ENCODE results near the gene FBXO11. TPM values are rescaled to one million over a fixed set of nuclear protein-coding genes. Genes with fewer than 3 reads are reported as not detected.

Gene FBXO11
- total RNA-seq, 1 donor from 2014 or later: 58.7 TPM

DNA sequence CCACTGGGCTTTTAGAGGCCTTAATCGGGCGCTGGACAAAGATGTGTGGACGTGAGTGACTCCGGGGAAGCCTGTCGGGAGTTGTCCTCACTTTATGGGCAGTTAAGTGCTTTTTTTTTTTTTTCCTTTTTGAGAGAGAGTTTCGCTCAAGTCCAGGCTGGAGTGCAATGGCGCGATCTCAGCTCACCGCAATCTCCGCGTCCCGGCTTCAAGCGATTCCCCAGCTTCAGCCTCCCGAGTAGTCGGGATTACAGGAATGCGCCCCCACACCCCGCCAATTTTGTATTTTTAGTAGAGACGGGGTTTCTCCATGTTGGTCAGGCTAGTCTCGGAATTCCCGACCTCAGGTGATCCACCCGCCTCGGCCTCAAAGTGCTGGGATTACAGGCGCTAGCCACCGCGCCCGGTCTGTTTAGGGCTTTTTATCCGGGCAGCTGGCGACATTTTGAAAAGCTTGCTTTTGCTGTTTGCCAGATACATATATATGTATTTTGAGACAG lies 121.9 kb downstream of the FBXO11 start:
- Mint-ChIP-seq H3K36me3 (ENCODE audit: low read depth) (peaks cover 2% of the 10 kb centered on the region), H3K27me3 (ENCODE audit: low read depth) (no peaks in the 10 kb centered on the region), H3K4me1 (ENCODE audit: low read depth) (peaks cover 25% of the 10 kb centered on the region), H3K4me3 (ENCODE audit: unreplicated experiment) (peak overlapping the region; percentile 90), H3K27ac (ENCODE audit: unreplicated experiment) (peak overlapping the region; percentile 94), H3K9me3 (ENCODE audit: low read depth) (no peaks in the 10 kb centered on the region)
- DNase-seq (ENCODE audit: low spot score): no peak
- TF ChIP-seq, protein P1, sequence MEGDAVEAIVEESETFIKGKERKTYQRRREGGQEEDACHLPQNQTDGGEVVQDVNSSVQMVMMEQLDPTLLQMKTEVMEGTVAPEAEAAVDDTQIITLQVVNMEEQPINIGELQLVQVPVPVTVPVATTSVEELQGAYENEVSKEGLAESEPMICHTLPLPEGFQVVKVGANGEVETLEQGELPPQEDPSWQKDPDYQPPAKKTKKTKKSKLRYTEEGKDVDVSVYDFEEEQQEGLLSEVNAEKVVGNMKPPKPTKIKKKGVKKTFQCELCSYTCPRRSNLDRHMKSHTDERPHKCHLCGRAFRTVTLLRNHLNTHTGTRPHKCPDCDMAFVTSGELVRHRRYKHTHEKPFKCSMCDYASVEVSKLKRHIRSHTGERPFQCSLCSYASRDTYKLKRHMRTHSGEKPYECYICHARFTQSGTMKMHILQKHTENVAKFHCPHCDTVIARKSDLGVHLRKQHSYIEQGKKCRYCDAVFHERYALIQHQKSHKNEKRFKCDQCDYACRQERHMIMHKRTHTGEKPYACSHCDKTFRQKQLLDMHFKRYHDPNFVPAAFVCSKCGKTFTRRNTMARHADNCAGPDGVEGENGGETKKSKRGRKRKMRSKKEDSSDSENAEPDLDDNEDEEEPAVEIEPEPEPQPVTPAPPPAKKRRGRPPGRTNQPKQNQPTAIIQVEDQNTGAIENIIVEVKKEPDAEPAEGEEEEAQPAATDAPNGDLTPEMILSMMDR (IDR thresholded peaks at IDR 0.05): no peak

DNA sequence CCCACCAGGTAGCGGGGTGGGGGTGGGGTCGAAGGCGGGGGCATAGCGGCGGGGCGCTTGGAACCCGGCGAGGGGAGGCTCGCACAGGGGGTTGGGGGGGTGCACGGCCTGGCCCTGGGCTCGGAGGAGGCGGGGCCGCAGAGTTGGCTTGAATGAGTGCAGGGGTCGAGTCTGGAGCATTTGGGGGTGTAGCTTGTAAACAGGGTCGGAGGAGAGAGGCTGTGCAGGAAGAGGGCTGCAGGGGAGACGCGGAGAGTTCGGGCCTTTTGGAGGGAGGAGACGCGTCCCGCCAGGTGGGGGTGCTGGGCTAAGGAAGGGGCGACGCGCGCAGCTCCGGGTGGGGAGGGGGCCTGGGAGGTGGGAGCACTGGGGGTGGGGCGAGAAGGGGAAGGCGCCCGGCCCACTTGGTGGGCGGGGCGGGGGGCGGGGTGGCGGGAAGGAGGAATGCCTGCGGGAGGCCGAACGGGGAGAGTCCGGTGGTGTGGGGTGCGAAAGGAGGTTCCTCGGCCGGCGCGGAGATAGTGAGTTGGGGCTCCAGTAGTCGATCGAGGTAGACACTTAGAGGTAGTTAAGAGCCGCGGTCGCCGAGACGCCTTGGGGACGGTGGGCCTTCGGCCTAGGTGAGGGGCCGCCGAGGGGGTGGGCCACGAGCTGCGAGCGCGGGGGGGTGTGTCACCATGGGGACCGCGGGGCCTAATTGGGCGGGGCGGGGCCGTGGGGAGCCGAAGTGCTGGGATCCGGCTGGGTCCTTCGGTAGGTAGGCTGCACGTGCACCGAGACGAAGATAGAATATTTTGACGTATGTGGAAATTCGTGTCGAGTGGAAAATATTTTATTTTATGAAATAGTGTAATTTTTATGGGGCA lies 122.6 kb downstream of the FBXO11 start:
- DNase-seq (ENCODE audit: low spot score): no peak
- Mint-ChIP-seq H3K9me3 (ENCODE audit: low read depth) (no peaks in the 10 kb centered on the region), H3K4me1 (ENCODE audit: low read depth) (peaks cover 25% of the 10 kb centered on the region), H3K27me3 (ENCODE audit: low read depth) (no peaks in the 10 kb centered on the region), H3K4me3 (ENCODE audit: unreplicated experiment) (peak overlapping the region; percentile 90), H3K36me3 (ENCODE audit: low read depth) (peaks cover 2% of the 10 kb centered on the region), H3K27ac (ENCODE audit: unreplicated experiment) (peak overlapping the region; percentile 94)
- TF ChIP-seq, protein P1 (IDR thresholded peaks at IDR 0.05): no peak

GRCh38 chr2:47782671-47783485 lies 123.4 kb downstream of the FBXO11 start, which contains the start of gene MSH6:
TSS of gene MSH6 (plus strand) at chr2:47783145. CDS start at chr2:47783234, 89 bp downstream.
- TF ChIP-seq, protein P1 (IDR thresholded peaks at IDR 0.05): peak; percentile 21
- Mint-ChIP-seq H3K27ac (ENCODE audit: unreplicated experiment) (peak within 1 kb of the TSS; percentile 94), H3K36me3 (ENCODE audit: low read depth) (peaks cover 2% of the 10 kb centered on the region), H3K4me1 (ENCODE audit: low read depth) (peaks cover 25% of the 10 kb centered on the region), H3K27me3 (ENCODE audit: low read depth) (no peaks in the 10 kb centered on the region), H3K9me3 (ENCODE audit: low read depth) (no peaks in the 10 kb centered on the region), H3K4me3 (ENCODE audit: unreplicated experiment) (peak within 1 kb of the TSS; percentile 90)
- peak; percentile 95 for DNase-seq (ENCODE audit: low spot score)

GRCh38 chr2:47782381-47782670 lies 124.0 kb downstream of the FBXO11 start:
- peaks cover 2% of the 10 kb centered on the region for H3K36me3 Mint-ChIP-seq (ENCODE audit: low read depth)
- H3K27me3 Mint-ChIP-seq (ENCODE audit: low read depth): no peaks in the 10 kb centered on the region
- H3K27ac Mint-ChIP-seq (ENCODE audit: unreplicated experiment): peak overlapping the region; percentile 79
- peaks cover 25% of the 10 kb centered on the region for H3K4me1 Mint-ChIP-seq (ENCODE audit: low read depth)
- H3K4me3 Mint-ChIP-seq (ENCODE audit: unreplicated experiment): peak overlapping the region; percentile 73
- TF ChIP-seq, protein P1 (IDR thresholded peaks at IDR 0.05): no peak
- no peak for DNase-seq (ENCODE audit: low spot score)
- H3K9me3 Mint-ChIP-seq (ENCODE audit: low read depth): no peaks in the 10 kb centered on the region

DNA sequence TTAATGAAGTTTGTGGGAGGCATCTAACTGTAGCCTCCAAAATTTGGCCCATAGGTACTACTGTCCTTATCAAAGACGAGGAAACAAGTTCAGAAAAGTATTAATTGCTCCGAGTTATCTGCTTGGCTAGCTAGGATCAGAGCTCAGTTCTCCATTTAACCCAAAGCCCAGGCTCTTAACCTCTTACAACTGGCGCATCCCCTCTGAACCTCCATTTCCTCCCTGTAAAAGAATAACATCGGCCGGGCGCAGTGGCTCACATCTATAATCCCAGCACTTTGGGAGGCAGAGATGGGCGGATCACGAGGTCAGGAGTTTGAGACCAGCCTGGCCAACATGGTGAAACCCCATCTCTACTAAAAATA lies 126.9 kb downstream of the FBXO11 start:
- no peak for DNase-seq (ENCODE audit: low spot score)
- peaks cover 9% of the 10 kb centered on the region for H3K4me1 Mint-ChIP-seq (ENCODE audit: low read depth)
- no peak overlapping the region for H3K27ac Mint-ChIP-seq (ENCODE audit: unreplicated experiment)
- TF ChIP-seq, protein P1 (IDR thresholded peaks at IDR 0.05): no peak
- H3K27me3 Mint-ChIP-seq (ENCODE audit: low read depth): no peaks in the 10 kb centered on the region
- no peaks in the 10 kb centered on the region for H3K9me3 Mint-ChIP-seq (ENCODE audit: low read depth)
- no peaks in the 10 kb centered on the region for H3K36me3 Mint-ChIP-seq (ENCODE audit: low read depth)
- no peak overlapping the region for H3K4me3 Mint-ChIP-seq (ENCODE audit: unreplicated experiment)

Data from chondrocyte (in vitro differentiated cells).